HG03159 (cell line): ENCODE measurements around the gene TTC28.

Experiments used
- ATAC-seq: cut with Tn5 transposase; IDR thresholded peaks from one replicate; pipeline ENCODE4 v1.9.1; 2021; ENCODE audit warnings: mild to moderate bottlenecking, moderate library complexity; ENCODE audit not compliant: unreplicated experiment

TTC28 gene

DNA sequence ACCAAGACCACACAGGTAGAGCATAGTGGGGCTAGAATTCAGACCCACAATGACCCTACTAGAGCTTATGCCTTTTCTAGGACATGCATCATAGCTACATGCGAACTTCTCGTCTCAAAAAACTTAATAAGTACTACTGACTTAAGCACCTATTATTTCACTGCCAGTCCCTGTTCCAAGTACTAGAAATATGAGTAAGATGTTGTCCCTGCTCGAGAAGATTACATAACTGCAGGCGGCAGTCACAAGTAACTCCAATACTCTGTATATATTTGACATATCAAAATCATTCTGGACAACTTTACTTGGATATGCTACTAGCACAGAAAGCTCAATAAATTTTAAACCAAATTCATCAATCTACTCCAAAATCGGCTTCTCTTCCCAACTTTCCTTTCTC lies 235.0 kb downstream of the TTC28 start:
- ATAC-seq = no peak

DNA sequence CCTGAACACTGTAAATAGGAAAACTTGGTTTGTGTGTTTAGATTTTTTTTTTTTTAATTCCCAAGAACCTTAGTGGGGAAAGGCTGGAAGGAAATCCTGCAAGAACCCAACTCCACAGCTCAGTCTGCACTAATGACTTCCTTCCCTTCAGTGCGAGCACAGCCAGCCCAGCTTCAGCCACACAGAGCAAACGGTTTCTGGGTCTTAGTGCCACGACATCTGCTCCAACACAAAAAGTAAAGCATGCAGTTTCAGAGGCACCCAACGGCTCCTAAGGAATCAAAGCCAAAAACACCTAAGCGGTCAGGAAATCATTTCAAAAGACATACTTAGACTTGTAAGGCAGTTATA lies 236.1 kb downstream of the TTC28 start:
- ATAC-seq = no peak

- ATAC-seq = no peak
Measured at GRCh38 chr22:28442711-28443525, 236.7 kb downstream of the TTC28 start.

DNA sequence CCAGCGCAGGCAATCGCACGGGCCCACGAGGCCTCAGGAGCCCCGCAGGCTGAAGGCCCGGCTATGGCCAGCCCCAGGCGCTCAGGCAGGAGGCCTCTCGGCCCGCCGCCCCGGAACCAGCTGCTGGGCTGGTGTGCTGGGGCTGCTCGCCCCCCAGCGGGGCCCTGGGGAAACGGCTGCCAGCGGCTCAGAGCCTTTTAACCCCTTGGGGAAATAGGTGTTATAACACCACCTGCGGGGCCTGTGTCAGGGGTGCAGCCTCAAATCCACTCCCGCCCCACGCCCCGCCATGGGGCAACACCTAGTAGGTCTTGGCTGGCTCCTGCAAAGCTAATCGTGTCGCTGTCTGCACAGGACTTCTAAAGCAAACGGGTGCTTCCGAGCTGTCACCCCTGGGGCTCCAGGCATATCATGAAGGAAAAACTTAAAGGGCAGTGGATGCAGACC lies 237.4 kb downstream of the TTC28 start:
- ATAC-seq = no peak

- ATAC-seq = no peak
Measured at GRCh38 chr22:28441720-28442263, 237.8 kb downstream of the TTC28 start.

GRCh38 chr22:28440592-28441390 lies 238.8 kb downstream of the TTC28 start:
- ATAC-seq = no peak

GRCh38 chr22:28438183-28438768 lies 241.4 kb downstream of the TTC28 start:
- ATAC-seq = no peak

GRCh38 chr22:28435982-28436381 lies 243.7 kb downstream of the TTC28 start:
- no peak for ATAC-seq

DNA sequence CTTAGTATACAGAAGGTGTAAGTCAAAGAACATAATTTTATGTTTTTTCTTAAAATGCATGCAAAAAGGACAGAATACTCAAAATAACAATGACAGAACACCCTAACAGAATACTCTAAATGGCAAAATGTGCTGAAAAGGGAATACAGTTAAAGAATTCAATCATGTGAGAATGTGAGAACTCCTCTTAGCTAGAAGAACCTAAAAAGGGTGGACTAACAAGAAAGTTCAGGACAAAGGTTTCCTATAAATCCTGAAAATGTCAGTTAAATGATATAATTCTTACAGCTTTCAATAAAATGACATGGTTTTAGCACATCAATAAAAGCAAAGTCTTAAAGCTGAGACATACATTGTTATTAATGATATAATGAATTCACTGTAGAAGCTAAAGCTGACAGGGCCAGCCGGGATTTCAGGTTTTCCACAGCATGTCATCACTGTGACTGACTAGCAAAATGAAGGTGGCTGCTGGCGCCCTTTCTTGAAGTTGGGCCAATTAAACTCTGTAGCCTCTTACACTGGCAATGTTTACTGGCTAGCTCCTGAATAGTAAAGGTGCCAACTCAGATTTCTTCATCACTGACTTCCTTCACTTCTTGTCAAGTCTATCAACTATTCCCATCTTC lies 244.4 kb downstream of the TTC28 start:
- no peak for ATAC-seq

DNA sequence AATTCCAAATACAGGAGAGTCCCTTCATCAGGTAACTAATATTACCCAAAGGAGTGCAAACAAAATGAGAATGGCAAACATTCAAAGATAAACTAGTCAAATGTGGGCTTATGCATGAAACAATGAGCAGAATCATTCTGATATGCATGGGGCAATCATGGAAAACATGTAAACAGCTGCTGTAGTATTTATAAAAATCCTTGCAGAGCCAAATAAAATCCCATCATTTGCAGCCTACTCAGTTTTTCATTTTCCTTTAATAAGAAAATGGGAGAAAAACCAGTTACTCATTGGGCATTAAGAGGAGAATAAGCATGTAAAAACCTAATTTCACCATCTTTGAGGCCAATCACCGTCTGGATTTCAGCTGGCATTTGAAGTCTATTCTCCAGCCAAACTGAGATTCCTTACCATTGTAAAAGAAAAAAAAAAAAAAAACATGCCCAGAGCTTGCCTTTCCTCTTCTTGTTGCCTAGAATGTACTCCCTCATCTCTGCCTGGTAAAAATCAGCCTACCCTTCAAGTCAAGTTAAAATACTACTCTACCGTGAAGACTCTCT lies 249.1 kb downstream of the TTC28 start:
- no peak for ATAC-seq

- ATAC-seq = no peak
Measured at GRCh38 chr22:28429711-28430110, 249.9 kb downstream of the TTC28 start.

DNA sequence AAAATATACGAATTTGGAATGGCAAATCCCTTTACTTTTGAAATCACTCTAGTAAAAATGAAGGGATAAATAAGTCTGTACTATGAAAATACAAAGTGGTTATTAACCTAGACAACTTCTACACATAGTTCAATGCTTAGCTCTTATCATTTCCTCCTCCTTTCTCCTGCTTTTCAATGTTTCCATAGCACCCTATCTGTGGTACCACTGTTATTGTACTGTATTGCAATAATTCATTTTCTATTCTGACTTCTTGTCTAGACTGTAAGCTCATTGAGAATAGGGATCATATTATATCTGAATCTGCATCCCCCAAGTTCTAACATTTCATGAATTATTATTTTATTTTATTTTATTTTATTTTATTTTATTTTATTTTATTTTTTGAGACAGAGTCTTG lies 251.4 kb downstream of the TTC28 start:
- no peak for ATAC-seq

- no peak for ATAC-seq
Measured at GRCh38 chr22:28426346-28427132, 253.1 kb downstream of the TTC28 start.

DNA sequence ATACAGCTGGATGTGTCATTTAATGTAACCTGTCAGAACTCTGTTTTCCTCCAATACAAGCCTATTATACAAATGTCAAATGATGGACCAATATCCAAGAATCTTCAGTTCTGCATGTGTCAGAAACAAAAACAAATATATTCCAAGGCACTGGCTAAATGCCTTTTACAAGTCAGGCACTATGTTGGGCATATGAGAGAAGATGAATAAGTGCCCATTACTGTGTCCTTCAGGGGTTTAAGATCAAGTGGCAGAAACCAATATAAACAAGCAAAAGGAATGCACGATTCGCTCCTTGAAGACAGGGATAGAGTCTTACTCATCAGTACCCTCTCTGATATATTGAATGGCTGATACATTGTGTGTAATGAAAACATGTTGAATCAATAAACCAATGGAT lies 254.4 kb downstream of the TTC28 start:
- ATAC-seq = no peak

- ATAC-seq = no peak
Measured at GRCh38 chr22:28424427-28425080, 255.1 kb downstream of the TTC28 start.

GRCh38 chr22:28419919-28420318 lies 259.7 kb downstream of the TTC28 start:
- ATAC-seq = no peak

DNA sequence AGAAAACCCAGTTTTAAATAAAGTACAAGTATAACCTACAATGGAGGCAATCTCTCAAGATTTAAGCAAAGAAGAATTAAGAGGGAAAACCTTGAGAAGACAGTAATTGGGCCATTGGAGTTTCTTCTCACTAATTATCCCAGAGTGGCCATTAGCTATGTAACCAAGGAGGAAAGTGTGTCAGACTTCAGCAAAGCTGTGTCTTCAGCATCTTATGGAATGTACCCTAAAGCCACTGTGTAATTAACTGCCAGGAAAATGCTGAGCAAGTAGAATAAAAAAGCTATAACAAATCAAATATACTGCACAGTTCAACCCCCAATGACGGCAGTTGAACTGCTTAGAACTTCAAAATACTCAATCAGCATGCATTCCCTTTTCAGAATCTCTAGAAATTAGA lies 261.6 kb downstream of the TTC28 start:
- no peak for ATAC-seq

- no peak for ATAC-seq
Measured at GRCh38 chr22:28417431-28417830, 262.2 kb downstream of the TTC28 start.

GRCh38 chr22:28414913-28415312 lies 264.7 kb downstream of the TTC28 start:
- no peak for ATAC-seq
